Fibroblast of mammary gland (primary cell): ENCODE results near the gene SIN3A.
"Not testable (repeated sequence)": the region's sequence is repeated elsewhere in the genome, so short reads cannot be mapped to it uniquely, and the experiment has no call there.

Experiments used
- DNase-seq: peaks from one replicate; pipeline ENCODE4 v3.0.0-alpha.2; 2010; ENCODE audit warnings: low read depth
- H3K4me3 ChIP-seq: 2 replicates; pipeline ENCODE4 v1.5.1; 2011; ENCODE audit warnings: low read depth, mild to moderate bottlenecking, low read length, moderate library complexity; ENCODE audit not compliant: control insufficient read depth
- TF ChIP-seq, protein P1 (sequence below): conservative IDR thresholded peaks from 2 replicates; pipeline ENCODE4 v1.5.1; 2011; ENCODE audit warnings: low read depth, low read length, inconsistent platforms; ENCODE audit not compliant: control insufficient read depth, insufficient read depth

The SIN3A gene

GRCh38 chr15:75416584-75416983 is 34.9 kb downstream of the SIN3A start:
- no peak for DNase-seq
- TF ChIP-seq, protein P1, sequence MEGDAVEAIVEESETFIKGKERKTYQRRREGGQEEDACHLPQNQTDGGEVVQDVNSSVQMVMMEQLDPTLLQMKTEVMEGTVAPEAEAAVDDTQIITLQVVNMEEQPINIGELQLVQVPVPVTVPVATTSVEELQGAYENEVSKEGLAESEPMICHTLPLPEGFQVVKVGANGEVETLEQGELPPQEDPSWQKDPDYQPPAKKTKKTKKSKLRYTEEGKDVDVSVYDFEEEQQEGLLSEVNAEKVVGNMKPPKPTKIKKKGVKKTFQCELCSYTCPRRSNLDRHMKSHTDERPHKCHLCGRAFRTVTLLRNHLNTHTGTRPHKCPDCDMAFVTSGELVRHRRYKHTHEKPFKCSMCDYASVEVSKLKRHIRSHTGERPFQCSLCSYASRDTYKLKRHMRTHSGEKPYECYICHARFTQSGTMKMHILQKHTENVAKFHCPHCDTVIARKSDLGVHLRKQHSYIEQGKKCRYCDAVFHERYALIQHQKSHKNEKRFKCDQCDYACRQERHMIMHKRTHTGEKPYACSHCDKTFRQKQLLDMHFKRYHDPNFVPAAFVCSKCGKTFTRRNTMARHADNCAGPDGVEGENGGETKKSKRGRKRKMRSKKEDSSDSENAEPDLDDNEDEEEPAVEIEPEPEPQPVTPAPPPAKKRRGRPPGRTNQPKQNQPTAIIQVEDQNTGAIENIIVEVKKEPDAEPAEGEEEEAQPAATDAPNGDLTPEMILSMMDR = no peak
- no peak overlapping the region for H3K4me3 ChIP-seq

GRCh38 chr15:75410196-75410595 is 41.3 kb downstream of the SIN3A start:
- TF ChIP-seq, protein P1 = no peak
- no peak for DNase-seq
- no peak overlapping the region for H3K4me3 ChIP-seq

DNA sequence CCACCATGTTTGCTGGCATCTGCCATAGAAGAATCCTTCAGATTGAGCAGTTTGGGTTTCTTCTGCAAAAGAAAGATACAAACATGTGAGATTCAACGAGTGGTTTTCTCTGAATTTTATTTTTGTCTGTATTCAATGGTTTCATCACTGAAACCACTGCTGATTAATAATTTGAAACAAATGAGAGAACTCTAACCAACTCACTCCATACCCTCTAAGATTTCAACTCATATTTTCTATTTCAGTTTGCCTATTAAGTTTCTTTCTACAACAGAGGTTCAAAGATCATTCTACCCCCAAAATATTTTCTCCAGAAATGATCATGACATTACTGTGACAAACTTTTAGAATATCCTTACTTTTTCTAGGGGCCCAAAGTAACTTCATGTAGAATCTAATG is 44.4 kb downstream of the SIN3A start:
- no peak for DNase-seq
- H3K4me3 ChIP-seq = no peak overlapping the region
- TF ChIP-seq, protein P1 = no peak

- DNase-seq = no peak
- TF ChIP-seq, protein P1 = no peak
- H3K4me3 ChIP-seq = no peak overlapping the region
Measured at GRCh38 chr15:75403892-75404291, 47.6 kb downstream of the SIN3A start.

- TF ChIP-seq, protein P1 = no peak
- no peak overlapping the region for H3K4me3 ChIP-seq
- DNase-seq = peak; percentile 53
Measured at GRCh38 chr15:75397494-75397893, 54.0 kb downstream of the SIN3A start.

DNA sequence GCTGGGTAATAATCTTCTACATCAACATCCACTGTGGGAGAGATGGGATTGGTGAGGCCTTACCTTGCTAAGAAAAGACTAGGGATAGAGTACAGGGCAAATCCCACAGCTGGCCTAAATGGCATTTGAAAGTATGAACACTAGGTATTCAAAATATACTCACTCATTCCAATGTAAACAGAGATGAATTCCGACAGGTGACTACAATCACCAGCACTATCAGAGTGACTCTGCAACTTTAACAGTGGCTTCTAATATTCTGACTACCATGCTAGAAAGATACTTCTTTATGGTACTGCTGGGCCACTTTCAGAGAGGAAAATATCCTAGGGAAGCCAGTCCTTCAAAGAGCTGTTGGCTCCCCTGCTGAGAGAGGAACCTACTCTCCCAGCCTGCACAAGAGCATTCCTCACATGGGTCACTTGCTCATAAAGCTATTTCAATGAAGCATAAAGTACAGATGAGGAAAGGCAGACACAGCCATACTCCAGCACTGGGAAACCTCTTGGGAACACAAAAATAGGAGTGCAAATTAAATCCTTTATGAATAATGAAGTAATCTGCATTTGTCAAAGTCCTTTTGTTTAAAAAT is 61.6 kb downstream of the SIN3A start:
- TF ChIP-seq, protein P1 = no peak
- no peak overlapping the region for H3K4me3 ChIP-seq
- no peak for DNase-seq

DNA sequence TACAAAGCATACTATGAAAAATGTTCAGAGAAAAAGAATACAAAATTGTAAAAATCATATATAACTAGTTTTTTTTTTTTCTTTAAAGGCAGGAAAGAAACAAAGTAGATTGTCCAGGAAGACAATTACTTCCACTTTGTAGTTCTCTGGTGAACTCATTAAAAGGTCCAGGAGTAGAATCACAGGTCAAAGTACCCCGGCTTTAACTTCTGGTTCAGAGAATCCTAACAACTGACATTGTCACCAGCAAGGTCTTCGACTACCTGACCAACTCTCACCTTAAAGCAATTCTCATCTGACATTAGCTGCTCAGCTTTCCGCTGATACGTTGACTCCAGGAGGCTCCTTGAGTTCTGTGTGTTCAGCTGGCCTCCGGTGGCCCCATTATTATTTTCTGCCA is 67.5 kb downstream of the SIN3A start:
- DNase-seq, H3K4me3 ChIP-seq: not testable (repeated sequence)
